ENCODE results near the gene WARS2.

Gene WARS2

GRCh38 chr1:118982266-118982665 lies 158.2 kb downstream of the WARS2 start:
- DNase-seq, result no peak

GRCh38 chr1:118981436-118981835 lies 159.0 kb downstream of the WARS2 start:
- DNase-seq, result no peak

Data from CD4-positive, alpha-beta T cell treated with Interleukin-4 for 1 hour (primary cell).